K562 (cell line): ENCODE measurements around the gene TARBP2. TPM values are rescaled to one million over a fixed set of nuclear protein-coding genes. Genes with fewer than 3 reads are reported as not detected.

Experiments
- CCAR2 ChIP-seq: fragments of 200-400 bp; formaldehyde crosslinking; IDR thresholded peaks from 2 replicates; pipeline ENCODE4 v1.6.1; 2017; ENCODE audit warnings: mild to moderate bottlenecking, low read depth, low read length
- E2F3 ChIP-seq: fragments of 250-450 bp; sonication (Bioruptor Pico); IDR thresholded peaks from 2 replicates; pipeline ENCODE4 v1.4.0; 2020; ENCODE audit warnings: mild to moderate bottlenecking
- JUND ChIP-seq, 2 experiments: IDR thresholded peaks; 2 replicates in 1 of 2; 3 replicates in 1 of 2; pipeline ENCODE4 v1.6.1; 2011; ENCODE audit warnings: borderline replicate concordance in 2 of 2, low read depth in 2 of 2, low read length in 2 of 2, improper control_type of control experiment in 1 of 2, missing biosample characterization in 1 of 2, missing genetic modification characterization in 1 of 2, missing genetic modification reagents in 1 of 2
- MEF2A ChIP-seq: IDR thresholded peaks from 2 replicates; pipeline ENCODE4 v1.6.1; 2011; ENCODE audit warnings: low read depth, mild to moderate bottlenecking, low read length, moderate library complexity; ENCODE audit not compliant: control insufficient read depth
- NBN ChIP-seq: fragments of 450-650 bp; IDR thresholded peaks from 2 replicates; pipeline ENCODE4 v1.6.1; 2016; ENCODE audit warnings: low read depth, mild to moderate bottlenecking
- RBM22 ChIP-seq: fragments of 200-400 bp; formaldehyde crosslinking; IDR thresholded peaks from 2 replicates; pipeline ENCODE4 v1.6.1; 2018; ENCODE audit warnings: low read length, low read depth; ENCODE audit not compliant: poor library complexity, severe bottlenecking
- SIN3A ChIP-seq, 2 experiments: fragments of 150-350 bp in 1 of 2; IDR thresholded peaks; 2 replicates each; pipeline ENCODE4 v1.6.1; 2011 to 2016; ENCODE audit warnings: borderline replicate concordance in 2 of 2, low read depth in 2 of 2, low read length in 2 of 2, mild to moderate bottlenecking in 2 of 2, moderate library complexity in 2 of 2; ENCODE audit not compliant: control insufficient read depth in 1 of 2
- TEAD4 ChIP-seq, 2 experiments: sonication (generic) in 1 of 2; formaldehyde crosslinking in 1 of 2; IDR thresholded peaks; 2 replicates each; pipeline versions ENCODE4 v1.6.1 to v1.8.0; 2012 to 2022; ENCODE audit warnings: borderline replicate concordance in 1 of 2, inconsistent platforms in 1 of 2, low read length in 1 of 2, mild to moderate bottlenecking in 1 of 2, missing genetic modification reagents in 1 of 2
- ZFP36 ChIP-seq: fragments of 150-350 bp; IDR thresholded peaks from 2 replicates; pipeline ENCODE4 v1.6.1; 2018; ENCODE audit warnings: low read length, low read depth; ENCODE audit not compliant: partially characterized antibody
- ZNF124 ChIP-seq: sonication (generic); formaldehyde crosslinking; IDR thresholded peaks from 2 replicates; pipeline ENCODE4 v1.8.1; 2022; ENCODE audit warnings: missing genetic modification reagents
- ZNF197 ChIP-seq: fragments of 200-800 bp; sonication (Bioruptor generic); IDR thresholded peaks from 2 replicates; pipeline ENCODE4 v1.6.1; 2016; ENCODE audit warnings: low read depth, missing genetic modification characterization, missing compliant biosample characterization
- ZNF3 ChIP-seq: fragments of 250-450 bp; sonication (Bioruptor Pico); IDR thresholded peaks from 2 replicates; pipeline ENCODE4 v1.5.0; 2021; ENCODE audit warnings: mild to moderate bottlenecking, moderate library complexity
- ZNF41 ChIP-seq: fragments of 250-450 bp; sonication (Bioruptor Pico); conservative IDR thresholded peaks from 2 replicates; pipeline ENCODE4 v1.4.0; 2020; ENCODE audit warnings: mild to moderate bottlenecking
- ZNF583 ChIP-seq: fragments of 250-450 bp; sonication (Bioruptor Pico); IDR thresholded peaks from 2 replicates; pipeline ENCODE4 v1.4.0; 2020
- polyA plus RNA-seq, 8 experiments: library from polyadenylated mRNA; depleted of rRNA in 4 of 8; stranded (reverse) in 5 of 8; unstranded in 3 of 8; fragments of >200 nt; fragmentation: Nextera tagmentation in 2 of 8; fragmentation: Illumina TruSeq in 1 of 8; extraction: Ambion mirVana in 2 of 8; extraction: Trizol in 1 of 8; gene quantifications; 2 replicates each; pipeline versions ENCODE4 v1.2.1 to v1.2.3, GENCODE V29; 2011 to 2014; ENCODE audit warnings: inconsistent platforms in 1 of 8, missing spikeins in 1 of 8
- total RNA-seq, 7 experiments: library from RNA; depleted of rRNA in 6 of 7; stranded (reverse); fragments of >200 nt in 6 of 7; fragmentation: Illumina TruSeq in 2 of 7; extraction: Trizol in 2 of 7; gene quantifications; 2 replicates each; pipeline versions ENCODE4 v1.2.1 to v1.2.3, GENCODE V29; 2011 to 2021; ENCODE audit warnings: low replicate concordance in 1 of 7
- TF ChIP-seq, protein P1 (sequence below): fragments of 450-650 bp; IDR thresholded peaks from 2 replicates; pipeline ENCODE4 v1.6.1; 2016; ENCODE audit warnings: low read depth
- TF ChIP-seq, protein P2 (sequence below): sonication (generic); formaldehyde crosslinking; IDR thresholded peaks from 2 replicates; pipeline ENCODE4 v1.8.1; 2022; ENCODE audit warnings: missing genetic modification reagents
- TF ChIP-seq, protein P3 (sequence below), 2 experiments: fragments of 450-650 bp in 1 of 2; sonication (generic) in 1 of 2; formaldehyde crosslinking; conservative IDR thresholded peaks; 2 replicates each; pipeline versions ENCODE4 v1.4.0 to v1.8.1; 2020 to 2022; ENCODE audit warnings: mild to moderate bottlenecking in 1 of 2, missing genetic modification reagents in 1 of 2

The TARBP2 gene
- total and polyA plus RNA-seq, 9 of the 15 experiments (the other 6 are each of a cell fraction or from before 2014, with no cell fraction given) = 5.6 to 69.0 (median 44.6) TPM

DNA sequence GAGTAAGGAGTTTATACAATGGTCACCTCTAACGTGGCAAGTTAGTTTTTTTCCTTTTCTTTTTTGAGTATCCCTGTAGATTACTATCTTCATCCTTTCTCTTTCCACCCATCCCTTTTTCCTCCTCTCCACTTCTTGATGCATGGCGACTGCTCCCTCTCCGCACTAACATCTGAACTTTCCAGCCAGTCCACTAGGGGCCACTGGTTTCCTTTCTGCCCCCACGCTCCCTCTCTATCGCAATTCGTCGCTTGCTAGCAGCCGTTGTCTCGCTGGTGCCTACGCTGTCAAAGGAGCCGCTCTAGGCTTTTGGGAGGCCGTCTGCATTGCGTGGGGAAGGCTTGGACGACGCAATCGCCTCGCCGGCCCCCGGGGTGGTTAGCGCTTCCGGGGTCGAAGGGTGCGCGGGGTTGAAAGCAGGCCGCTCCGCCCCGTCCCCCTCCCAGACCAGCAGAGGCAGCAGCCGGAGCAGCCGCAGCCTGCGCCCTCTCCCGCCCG lies 49.4 kb upstream of the TARBP2 start, which contains the start of gene PCBP2 (continued):
- TF ChIP-seq, protein P1, sequence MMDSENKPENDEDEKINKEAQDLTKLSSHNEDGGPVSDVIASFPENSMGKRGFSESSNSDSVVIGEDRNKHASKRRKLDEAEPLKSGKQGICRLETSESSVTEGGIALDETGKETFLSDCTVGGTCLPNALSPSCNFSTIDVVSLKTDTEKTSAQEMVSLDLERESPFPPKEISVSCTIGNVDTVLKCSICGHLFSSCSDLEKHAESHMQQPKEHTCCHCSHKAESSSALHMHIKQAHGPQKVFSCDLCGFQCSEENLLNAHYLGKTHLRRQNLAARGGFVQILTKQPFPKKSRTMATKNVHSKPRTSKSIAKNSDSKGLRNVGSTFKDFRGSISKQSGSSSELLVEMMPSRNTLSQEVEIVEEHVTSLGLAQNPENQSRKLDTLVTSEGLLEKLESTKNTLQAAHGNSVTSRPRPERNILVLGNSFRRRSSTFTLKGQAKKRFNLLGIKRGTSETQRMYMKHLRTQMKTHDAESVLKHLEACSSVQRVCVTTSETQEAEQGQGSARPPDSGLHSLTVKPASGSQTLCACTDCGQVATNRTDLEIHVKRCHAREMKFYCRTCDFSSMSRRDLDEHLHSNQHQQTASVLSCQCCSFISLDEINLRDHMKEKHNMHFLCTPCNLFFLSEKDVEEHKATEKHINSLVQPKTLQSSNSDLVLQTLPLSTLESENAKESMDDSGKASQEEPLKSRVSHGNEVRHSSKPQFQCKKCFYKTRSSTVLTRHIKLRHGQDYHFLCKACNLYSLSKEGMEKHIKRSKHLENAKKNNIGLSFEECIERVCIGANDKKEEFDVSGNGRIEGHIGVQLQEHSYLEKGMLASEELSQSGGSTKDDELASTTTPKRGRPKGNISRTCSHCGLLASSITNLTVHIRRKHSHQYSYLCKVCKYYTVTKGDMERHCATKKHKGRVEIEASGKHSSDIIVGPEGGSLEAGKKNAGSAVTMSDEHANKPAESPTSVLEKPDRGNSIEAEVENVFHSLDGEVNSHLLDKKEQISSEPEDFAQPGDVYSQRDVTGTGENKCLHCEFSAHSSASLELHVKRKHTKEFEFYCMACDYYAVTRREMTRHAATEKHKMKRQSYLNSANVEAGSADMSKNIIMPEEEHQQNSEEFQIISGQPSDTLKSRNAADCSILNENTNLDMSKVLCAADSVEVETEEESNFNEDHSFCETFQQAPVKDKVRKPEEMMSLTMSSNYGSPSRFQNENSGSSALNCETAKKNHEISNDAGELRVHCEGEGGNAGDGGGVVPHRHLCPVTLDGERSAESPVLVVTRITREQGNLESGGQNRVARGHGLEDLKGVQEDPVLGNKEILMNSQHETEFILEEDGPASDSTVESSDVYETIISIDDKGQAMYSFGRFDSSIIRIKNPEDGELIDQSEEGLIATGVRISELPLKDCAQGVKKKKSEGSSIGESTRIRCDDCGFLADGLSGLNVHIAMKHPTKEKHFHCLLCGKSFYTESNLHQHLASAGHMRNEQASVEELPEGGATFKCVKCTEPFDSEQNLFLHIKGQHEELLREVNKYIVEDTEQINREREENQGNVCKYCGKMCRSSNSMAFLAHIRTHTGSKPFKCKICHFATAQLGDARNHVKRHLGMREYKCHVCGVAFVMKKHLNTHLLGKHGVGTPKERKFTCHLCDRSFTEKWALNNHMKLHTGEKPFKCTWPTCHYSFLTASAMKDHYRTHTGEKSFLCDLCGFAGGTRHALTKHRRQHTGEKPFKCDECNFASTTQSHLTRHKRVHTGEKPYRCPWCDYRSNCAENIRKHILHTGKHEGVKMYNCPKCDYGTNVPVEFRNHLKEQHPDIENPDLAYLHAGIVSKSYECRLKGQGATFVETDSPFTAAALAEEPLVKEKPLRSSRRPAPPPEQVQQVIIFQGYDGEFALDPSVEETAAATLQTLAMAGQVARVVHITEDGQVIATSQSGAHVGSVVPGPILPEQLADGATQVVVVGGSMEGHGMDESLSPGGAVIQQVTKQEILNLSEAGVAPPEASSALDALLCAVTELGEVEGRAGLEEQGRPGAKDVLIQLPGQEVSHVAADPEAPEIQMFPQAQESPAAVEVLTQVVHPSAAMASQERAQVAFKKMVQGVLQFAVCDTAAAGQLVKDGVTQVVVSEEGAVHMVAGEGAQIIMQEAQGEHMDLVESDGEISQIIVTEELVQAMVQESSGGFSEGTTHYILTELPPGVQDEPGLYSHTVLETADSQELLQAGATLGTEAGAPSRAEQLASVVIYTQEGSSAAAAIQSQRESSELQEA = no peak
- TF ChIP-seq SIN3A (IDR thresholded peaks at IDR 0.05; ENCODE audit: borderline replicate concordance in 2 of 2, control insufficient read depth in 1 of 2, low read depth in 2 of 2, low read length in 2 of 2) = peak in 1 of 2 experiments; percentile 63; a peak in 1 of 4 replicates
- no peak for TF ChIP-seq ZNF583 (CRISPR knock-in tag)
- peak; percentile 93 for TF ChIP-seq NBN
- no peak for TF ChIP-seq ZNF124 (CRISPR knock-in tag)
- no peak for TF ChIP-seq ZNF41 (CRISPR knock-in tag)
- TF ChIP-seq, protein P2, sequence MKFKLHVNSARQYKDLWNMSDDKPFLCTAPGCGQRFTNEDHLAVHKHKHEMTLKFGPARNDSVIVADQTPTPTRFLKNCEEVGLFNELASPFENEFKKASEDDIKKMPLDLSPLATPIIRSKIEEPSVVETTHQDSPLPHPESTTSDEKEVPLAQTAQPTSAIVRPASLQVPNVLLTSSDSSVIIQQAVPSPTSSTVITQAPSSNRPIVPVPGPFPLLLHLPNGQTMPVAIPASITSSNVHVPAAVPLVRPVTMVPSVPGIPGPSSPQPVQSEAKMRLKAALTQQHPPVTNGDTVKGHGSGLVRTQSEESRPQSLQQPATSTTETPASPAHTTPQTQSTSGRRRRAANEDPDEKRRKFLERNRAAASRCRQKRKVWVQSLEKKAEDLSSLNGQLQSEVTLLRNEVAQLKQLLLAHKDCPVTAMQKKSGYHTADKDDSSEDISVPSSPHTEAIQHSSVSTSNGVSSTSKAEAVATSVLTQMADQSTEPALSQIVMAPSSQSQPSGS (CRISPR knock-in tag) = no peak
- no peak for TF ChIP-seq E2F3 (CRISPR knock-in tag)
- TF ChIP-seq, protein P3, sequence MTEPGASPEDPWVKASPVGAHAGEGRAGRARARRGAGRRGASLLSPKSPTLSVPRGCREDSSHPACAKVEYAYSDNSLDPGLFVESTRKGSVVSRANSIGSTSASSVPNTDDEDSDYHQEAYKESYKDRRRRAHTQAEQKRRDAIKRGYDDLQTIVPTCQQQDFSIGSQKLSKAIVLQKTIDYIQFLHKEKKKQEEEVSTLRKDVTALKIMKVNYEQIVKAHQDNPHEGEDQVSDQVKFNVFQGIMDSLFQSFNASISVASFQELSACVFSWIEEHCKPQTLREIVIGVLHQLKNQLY (CRISPR knock-in tag; conservative IDR thresholded peaks at IDR 0.05) = no peak
- no peak for TF ChIP-seq MEF2A
- no peak for TF ChIP-seq RBM22
- peak; percentile 51 for TF ChIP-seq TEAD4 (IDR thresholded peaks at IDR 0.05; ENCODE audit: low read length)
- TF ChIP-seq TEAD4 (CRISPR knock-in tag; IDR thresholded peaks at IDR 0.05; ENCODE audit: borderline replicate concordance) = no peak
- no peak for TF ChIP-seq CCAR2
- peak; percentile 10; the same call in 1 of the 2 replicates for TF ChIP-seq ZNF197 (CRISPR knock-in tag)
- TF ChIP-seq ZFP36 = no peak
- TF ChIP-seq ZNF3 = no peak
- peak; percentile 81 for TF ChIP-seq JUND (IDR thresholded peaks at IDR 0.05; ENCODE audit: borderline replicate concordance, low read depth, low read length)
- no peak; the same call in 2 of the 3 replicates for TF ChIP-seq JUND (tag; IDR thresholded peaks at IDR 0.05; ENCODE audit: borderline replicate concordance, low read depth, low read length)
